T1000 (cell line): Measurements from ENCODE around the gene ZNF22.
A peak's percentile ranks its signal among the peaks of the same experiment; 100 is the strongest.

ENCODE experiments used
- DNase-seq: peaks from one replicate; lab custom pipeline; 2025; ENCODE audit warnings: mixed read lengths; lab: John Stamatoyannopoulos, UW

Gene ZNF22

DNA sequence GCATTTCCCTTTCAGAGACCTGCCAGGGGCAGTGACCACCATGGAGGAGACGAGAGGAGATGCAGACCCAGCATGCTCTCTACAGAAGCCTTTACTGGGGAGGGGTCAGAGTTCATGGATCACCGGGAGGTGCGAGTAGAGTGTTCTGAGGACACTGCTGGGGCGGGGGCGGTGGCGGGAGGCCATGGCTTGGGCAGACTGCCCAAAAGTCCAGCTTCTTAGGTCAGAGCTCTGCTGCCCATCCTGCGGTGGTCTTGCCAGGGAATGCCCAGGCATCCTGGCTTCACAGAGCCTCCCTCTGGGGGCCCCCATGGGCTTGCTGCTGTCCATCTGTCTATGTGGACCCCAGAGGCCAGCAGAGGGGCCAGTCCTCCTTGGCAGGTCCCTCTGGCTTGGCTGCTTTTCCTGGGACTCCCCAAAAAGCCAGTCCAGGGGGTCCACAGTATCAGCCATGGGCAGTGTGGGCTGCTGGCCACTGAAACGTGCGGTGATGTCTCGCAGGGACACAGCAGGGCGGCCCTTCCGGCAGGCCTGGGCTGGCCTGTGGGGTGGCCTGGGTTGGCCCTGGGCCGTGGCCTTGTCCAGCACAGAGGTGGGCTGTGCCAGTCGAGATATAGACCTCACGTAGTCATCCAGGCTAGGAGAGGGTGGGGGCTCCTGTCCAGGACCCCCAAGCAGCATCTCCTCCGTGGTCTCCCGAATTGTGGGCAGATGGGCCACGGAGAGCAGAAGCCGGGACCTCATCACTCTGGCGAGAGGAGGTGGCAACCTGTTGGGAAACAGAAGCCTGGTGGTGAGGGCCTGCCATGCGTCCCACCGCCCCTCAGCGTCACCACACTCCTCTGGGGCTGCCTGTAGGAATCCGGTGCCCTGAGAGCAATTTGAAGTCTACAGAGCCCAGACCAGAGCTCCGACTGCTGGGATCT lies 23.2 kb upstream of the ZNF22 start:
- DNase-seq, result no peak

DNA sequence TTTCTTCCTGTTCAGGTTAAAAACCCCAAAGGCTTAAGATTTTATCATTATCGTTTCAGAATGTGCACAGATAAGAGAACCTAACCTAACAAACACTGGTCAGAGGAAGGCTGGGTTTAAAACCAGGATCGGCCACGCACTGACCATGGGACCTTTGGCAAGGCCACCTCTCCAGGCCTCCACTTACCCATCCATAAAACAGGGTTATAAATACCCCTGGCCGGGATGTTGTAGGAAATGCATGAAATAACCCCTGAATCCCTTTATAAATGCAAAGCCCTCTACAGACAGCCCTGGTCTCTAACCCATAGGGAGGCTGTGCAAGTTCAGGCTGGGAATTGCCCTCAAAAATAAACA lies 22.5 kb upstream of the ZNF22 start:
- no peak for DNase-seq

DNA sequence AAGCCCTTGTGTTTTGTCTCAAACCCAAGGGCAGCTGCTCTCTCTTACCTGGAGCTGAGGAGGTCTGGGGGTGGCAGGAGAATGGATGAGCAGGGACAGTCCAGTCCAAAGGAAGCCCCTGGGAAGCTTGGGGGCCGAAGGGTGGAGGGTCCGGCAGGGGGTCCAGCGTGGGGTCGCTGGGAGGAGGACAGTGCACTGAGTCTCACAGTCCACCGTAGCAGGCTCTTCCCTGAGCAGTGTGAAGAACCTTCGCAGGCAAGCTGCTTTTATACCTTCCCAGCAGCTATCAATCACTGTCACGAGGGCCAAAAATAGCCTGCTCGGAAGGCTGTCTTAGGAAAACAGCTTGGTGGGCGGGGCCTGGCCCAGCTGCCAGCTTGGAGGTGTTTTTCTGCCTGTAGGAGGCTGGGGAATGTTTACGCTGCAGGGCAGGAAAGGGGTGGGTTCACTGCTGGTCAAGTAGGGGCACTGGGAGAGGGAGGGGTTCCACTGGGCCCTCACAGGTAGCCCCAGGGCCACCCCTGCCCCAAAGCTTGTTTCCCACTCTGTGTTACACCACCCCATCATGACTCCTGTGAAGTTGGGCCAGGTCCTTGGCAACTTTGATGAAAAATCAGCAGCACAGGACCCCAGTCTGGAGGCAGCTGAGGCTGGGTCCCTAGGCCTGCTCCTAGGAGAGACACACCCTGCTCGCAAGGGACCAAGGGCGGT lies 22.0 kb upstream of the ZNF22 start, which contains the start of gene DEPP1:
TSS of gene DEPP1 (minus strand) at position 240 of the 711 bp plus-strand sequence. CDS start 779 bp downstream, outside the sequence.
- DNase-seq, result peak; percentile 35

DNA sequence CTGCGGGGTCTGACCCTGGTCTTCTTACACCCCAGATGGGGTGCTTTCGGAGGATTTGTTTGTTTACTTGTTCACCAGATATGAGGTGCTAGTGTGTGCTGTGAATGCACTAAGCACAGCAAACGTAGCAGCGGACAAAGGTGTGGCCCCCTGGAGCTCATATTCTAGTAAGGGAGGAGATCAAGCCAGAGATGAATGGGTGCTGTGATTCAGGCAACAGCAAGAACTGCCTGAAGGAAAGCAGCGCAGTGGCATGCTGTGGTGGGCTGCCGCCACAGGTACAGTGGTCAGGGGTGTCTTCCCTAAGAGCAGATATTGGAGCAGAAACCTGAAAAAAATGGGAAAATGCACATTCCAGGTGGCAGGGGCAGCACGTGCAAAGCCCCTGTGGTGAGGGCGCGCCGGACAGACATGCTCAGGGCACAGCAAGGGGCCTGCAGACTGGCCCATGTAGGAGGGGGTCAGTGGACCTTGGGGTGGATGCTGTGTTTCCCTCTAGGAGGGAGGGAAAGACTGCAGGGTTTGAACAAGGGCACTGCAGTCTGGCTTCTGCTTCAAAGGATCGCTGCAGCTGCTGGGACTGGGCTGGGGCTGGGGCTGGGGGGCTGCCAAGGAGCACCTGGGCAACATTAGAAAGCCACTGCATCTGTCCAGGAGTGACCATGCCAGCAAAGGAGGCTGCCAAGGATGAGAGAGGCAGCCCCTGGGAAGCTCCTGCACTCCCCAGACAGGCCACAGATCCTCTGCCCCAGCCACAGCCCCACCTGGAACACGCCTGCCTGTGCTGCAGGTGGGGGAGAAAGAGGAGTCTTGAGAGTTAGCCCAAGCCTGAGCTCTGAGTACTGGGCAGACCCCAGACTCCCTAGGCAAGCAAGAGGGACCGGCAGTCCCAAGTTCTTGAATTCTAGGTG lies 21.2 kb upstream of the ZNF22 start:
- no peak for DNase-seq

DNA sequence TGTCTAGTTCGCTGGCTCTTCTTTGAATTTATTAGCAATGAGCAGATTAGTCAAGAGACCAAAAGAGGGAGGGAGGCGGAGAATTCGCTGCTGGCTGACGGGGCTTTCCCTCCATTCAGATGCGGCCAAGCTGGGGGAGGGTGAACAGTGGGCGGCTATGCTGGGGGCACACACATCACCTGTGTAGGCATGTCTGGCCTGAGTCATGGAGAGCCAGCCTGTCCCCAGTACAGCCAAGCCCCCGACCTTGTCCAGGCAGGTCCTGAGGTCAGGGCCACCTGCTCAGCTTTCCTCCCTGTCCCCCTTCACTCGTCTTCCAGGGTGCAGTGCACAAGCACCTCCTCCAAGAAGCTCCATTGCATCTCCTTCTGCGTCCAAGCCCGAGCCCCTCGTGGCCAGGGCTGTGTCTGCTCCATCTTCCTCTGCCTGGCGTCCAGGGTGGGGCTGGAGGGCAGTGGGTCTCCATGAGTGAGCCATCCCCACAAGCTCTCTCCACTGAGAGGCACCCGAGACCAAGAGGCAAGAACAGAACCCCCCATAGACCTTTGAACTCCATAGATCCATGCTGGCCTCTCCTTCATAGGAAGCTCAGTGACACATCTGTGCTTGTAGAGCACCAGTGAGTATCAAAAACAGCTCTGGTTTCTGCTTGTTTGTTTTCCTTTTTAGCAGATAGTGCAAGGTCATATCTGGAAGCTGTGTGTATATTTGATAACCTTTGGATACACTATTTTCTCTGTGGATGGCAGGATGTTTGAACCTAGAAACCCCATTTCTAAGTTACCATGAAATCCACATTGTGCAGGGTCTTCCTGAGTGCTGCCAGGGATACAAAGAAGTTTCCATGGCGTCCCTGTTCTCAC lies 20.2 kb upstream of the ZNF22 start:
- no peak for DNase-seq

DNA sequence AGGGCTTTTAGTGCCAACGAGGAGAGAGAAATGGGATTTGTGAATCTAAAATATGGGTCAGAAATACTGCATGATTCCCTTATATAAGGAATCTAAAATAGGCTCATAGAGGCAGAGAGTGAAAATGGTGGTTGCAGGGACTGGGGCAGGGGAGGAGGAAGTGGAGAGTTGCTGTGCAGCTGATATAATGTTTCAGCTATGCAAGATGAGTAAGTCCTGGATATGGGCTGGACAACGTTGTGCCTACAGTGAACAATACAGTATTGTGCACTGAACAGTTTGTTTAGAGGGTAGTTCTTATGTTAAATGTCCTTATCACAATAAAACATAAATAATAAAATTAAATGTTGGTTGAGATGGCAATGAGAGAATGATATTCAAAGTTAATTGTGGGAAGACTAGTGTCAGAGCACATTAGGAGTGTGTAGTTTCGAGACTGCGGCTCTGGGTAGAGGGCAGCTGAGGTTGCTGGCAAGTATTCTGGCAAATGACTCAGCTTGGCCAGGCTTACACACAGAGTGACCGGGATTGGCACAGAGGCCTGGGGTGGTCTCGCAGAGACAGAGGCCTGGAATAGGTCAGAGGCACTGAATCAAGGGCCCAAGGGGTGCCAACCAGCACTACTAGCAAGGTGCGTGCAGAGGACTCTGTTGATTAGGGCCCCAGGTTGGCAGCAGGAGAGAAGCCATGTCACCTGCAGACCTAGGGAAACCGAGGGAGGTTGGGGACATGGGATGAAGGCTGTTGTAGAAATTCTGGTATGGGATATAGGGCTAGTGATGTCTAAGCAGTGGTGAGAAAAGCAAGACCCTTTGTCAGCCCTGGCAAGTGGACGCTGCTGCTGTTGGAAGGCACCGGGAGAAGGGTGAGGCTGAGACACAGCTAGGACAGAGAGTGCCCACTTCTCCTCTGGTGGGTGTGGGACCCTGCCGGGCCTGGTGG lies 19.3 kb upstream of the ZNF22 start:
- DNase-seq, result peak; percentile 35

DNA sequence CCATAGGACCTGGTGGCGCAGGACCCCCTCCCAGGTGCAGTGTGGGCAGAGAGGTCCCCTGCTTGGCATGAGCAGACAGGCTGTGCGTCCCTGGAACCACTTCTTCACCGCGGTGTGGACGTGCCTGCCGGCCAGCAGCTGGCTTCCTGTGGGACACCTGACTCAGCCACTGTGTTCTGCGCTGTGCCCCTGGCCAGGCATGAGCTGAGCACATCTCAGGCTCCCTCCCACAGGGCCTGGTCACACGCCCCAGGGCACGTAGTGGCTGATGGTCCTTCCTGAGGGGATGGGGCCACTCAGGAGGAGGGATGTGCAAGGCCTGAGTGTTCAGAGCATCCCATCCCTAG lies 18.6 kb upstream of the ZNF22 start:
- peak; percentile 56 for DNase-seq

DNA sequence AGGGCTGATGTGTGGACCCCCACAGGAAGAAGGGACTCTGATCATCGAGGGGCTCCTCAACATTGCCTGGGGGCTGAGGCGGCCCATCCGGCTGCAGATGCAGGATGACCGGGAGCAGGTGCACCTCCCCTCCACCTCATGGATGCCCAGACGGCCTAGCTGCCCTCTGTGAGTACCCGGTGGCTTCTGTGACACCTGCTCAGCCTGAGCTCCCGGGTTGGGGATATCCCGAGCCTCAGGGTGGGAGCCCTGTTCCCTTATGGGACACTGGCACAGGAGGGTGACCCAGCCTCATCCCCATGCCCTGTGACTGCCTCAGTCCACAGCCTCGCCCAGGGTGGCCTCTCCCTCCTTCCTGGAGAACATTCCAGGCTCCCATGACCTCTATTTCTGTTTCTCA lies 18.2 kb upstream of the ZNF22 start:
- no peak for DNase-seq

DNA sequence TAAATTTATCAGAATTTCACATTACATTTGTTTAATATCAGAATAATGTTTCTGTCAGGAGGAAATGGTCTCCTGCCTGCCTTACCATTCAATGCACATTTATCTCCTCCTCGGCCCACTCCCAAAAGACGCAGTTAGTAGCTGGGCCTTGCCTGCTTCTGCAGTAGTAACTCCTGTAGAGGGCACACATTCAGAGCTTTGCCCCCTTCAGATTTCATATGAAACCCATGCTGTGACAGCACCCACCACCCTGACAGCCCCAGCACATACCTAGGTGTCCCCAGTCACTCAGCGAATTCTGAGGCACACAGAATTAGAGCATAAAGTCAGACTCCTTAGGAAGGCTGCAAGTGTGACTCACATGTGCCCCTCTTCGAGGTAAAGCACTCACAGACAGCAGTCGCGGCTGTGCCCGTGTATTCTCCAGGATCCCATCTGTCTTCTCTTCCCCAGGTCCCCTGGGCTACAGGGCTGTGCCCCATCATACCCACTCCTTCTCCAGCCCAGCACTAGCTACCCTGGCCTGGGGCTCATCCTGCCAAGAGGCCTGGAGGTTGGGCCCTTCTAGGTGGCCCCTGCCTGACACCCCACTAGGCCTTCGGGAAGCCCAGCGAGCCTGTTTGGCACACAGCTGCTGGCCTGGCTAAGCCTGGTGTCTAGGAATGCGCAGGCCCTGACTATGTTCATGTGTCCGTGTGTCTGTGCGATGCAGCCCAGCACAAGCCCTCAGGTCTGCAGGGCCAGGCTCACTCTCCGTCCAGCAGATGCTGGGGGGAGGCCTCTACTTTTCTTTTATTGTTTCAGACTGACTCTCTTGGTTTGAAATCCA lies 17.4 kb upstream of the ZNF22 start:
- DNase-seq, result no peak

DNA sequence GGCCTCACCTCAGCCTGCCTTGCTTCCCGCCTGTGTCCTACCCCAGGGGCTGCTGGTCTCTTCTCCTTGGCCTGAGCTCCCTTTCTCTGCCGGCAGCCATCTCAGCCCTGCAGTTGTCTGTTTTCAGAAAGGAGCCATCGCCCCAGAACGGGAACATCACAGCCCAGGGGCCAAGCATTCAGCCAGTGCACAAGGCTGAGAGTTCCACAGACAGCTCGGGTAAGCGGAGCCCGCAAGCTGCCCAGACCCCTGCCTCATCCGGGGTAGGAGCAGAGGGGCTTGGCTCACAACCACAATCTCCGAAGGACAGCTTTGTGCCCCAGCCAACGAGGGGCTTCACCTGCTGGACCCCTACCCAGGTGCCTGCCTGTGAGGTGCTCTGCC lies 16.8 kb upstream of the ZNF22 start:
- DNase-seq, result no peak

DNA sequence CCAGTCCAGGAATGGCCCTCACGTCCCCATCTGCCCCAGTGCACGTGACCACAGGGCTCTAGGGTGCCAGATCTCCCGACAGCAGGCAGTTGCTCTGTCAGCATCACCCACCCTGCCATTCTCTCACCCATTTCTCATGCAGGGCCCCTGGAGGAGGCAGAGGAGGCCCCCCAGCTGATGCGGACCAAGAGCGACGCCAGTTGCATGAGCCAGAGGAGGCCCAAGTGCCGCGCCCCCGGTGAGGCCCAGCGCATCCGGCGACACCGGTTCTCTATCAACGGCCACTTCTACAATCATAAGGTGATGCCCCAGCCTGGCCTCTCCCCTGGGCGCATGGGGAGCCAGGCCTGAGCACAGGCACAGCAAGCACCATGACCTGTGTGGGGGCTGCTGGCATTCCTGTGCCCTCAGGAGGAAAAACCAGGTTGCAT lies 16.0 kb upstream of the ZNF22 start:
- DNase-seq, result no peak

DNA sequence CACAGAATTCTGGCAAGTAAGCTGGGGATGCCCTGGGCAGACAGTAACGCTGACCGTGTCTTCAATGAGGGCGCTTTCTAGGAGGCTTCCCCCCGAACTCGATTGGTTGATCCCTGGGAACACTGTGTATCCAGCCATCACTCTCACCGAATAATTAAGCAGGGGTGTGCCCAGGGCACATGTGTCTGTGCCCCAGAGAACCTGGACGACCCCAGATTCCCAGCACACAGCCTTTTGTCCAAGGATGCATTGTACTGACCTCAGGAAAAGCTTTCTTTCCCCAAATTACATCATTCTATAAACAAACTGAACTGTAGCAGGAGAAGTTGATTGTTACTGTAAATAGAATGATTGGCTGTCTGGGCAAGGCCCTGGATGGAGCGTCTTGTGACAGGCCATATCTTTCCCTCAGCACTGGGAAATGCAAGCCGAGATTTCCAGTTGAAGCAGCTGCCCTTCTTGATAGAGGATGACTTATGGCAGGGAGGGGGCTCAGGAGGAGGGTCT lies 15.5 kb upstream of the ZNF22 start:
- no peak for DNase-seq

DNA sequence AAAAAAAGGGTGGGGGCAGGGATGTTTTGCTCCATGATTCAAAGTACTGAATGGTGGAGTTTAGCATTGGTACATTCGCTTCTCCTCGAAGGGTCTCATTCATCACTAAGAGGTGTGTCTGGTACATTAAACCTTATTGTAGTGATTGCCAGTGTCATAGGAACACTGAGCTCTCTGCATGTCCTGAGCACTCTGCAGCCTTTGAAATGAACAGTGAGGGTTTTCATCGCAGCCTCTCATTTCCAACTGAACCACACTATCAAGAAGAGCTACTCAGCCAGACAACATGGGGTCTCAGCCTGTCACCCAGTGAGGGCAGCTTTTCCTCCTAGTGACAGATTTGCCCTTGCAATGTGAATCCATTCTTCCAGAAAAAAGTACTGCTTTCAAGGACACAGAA lies 14.5 kb upstream of the ZNF22 start:
- DNase-seq, result no peak

DNA sequence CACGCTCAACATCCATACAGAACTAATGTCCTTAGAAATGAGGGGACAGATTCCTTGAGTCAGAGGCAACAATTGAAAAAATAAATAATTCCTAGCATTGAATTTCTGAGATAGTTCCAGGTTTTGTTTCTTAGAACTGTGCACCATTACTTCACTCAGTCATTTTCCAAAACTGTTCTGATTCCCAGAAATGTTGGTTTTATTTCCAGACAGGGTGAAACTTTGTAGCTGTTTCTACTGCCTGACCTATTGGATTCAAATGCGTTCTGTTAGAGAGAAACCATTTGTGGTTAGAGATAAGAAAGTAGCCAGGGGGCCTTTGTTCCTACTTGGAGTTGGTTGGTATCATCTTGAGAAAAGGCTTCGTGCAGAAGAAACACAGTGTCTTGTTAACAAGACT lies 14.1 kb upstream of the ZNF22 start:
- no peak for DNase-seq

DNA sequence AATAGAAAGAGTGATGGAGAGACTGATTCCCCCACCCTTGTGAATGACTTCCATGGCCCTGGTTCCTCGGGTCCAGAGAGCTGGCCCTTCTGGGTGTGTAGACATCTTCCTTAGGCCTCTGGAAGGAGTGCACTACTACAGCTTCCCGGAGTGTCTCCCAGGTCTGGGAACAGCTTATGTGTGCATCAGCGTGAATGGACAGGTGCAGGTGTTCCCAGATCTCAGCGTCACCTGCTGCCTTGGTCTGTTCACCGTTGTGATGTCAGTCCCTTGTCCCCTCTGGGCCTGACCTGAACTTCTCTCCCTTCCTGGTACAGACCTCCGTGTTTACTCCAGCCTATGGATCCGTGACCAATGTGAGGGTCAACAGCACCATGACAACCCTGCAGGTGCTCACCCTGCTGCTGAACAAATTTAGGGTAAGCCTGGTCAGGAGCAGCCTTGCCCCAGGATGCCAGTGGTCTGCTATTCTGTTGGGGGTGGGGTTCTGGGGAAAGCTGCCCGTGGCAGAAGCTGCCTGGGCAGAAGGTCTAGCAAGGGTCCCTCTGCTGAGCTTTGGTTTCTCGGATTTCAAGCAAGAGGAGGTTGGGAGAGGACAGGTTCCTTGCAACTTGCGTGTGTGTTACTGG lies 11.7 kb upstream of the ZNF22 start:
- no peak for DNase-seq

DNA sequence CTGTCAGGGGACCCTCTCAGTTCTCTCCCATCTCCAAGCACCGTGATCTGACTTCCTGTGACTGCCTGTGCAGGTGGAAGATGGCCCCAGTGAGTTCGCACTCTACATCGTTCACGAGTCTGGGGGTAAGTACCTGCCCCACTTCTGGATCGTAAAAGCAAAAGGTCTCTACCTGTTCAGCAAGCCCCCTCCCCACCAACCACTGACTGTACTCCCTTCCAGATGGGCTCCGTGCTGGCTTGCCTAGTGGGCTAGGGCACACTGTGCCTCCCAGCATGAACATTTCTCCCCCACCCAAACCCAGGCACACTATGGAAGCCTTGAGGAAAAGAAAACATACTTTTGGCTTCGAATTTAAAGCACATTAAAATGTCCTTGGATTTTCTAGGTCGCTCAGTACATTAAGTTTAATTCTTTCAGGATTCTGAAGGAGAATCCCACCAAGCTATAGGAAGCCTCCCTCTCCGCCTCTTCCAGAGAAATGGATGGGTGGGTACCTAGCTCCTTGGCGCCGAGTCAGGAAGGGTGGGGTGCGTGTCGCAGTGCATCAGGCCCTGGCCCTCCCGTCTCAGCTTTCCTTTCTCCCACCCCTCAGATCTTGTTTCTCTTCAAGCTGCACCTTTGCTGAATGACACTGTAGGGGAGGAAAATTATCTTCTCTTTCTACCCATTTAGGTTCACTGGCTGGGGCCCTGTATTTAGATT lies 11.0 kb upstream of the ZNF22 start:
- no peak for DNase-seq

DNA sequence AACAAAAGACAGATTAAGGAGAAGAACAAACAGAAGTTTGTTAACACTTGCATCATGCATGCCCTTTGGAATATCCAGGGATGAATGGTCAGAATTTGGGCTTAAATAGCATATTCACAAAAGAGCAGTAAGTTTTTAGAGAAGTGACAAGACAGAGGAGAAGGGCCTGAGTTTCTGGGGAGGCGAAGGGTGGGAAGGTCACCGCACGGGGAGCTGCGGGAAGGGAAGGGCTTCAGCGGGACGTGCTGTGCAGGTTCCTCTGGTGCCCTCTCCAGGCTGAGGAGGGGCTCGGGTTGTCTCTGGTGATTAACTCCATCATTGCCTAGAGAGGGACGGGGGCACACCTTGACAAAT lies 10.4 kb upstream of the ZNF22 start:
- no peak for DNase-seq

DNA sequence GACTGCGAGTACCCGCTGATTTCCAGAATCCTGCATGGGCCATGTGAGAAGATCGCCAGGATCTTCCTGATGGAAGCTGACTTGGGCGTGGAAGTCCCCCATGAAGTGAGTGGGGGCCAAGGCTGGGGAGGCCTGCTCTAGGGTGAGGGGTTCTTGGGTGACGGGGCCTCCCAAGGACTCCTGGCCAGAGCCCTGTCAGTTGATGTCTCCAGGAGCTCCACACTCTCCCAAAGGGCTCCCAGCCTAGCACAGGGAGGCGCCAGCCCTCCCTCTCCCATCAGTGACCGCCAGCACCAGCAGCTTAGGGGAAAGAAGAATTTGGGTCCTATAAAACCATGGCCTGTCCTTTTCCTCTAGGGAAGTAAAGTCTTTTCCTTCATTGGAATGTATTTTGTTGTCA lies 9.8 kb upstream of the ZNF22 start:
- no peak for DNase-seq
